SK-N-SH (cell line): ENCODE measurements around the gene FA2H.

ENCODE experiments used
- CTCF ChIP-seq: fragments of 200-600 bp; sonication (generic); IDR thresholded peaks from 2 replicates; pipeline ENCODE4 v1.6.1; 2017; ENCODE audit warnings: antibody characterized with exemption, mild to moderate bottlenecking, moderate library complexity
- MXI1 ChIP-seq: IDR thresholded peaks from 2 replicates; pipeline ENCODE4 v1.6.1; 2012; ENCODE audit warnings: mild to moderate bottlenecking, low read depth, low read length, improper control_type of control experiment
- POLR2AphosphoS5 ChIP-seq: IDR thresholded peaks from 2 replicates; pipeline ENCODE4 v1.6.1; 2012; ENCODE audit warnings: low read depth, low read length
- RFX5 ChIP-seq: IDR thresholded peaks from 2 replicates; pipeline ENCODE4 v1.6.1; 2012; ENCODE audit warnings: mild to moderate bottlenecking, improper control_type of control experiment, low read length
- SMC3 ChIP-seq: IDR thresholded peaks from 2 replicates; pipeline ENCODE4 v1.6.1; 2012; ENCODE audit warnings: low read depth, low read length, improper control_type of control experiment
- ZBTB33 ChIP-seq: IDR thresholded peaks from 2 replicates; pipeline ENCODE4 v1.4.0; 2012; ENCODE audit warnings: low read depth, borderline replicate concordance

- TF ChIP-seq POLR2AphosphoS5 = no peak
- no peak for TF ChIP-seq CTCF
- no peak for TF ChIP-seq MXI1
- no peak for TF ChIP-seq RFX5
- no peak for TF ChIP-seq ZBTB33
- TF ChIP-seq SMC3 = no peak
These were observed 100.7 kb downstream of the FA2H start for GRCh38 chr16:74673876-74674275.
